PFSK-1 (cell line): Measurements from ENCODE around the gene USP24.

ENCODE experiments used
- FOXP2 ChIP-seq: optimal IDR thresholded peaks from 2 replicates; pipeline ENCODE3; 2011; ENCODE audit warnings: borderline replicate concordance, control low read depth, inconsistent platforms; ENCODE audit not compliant: insufficient read depth; ENCODE audit errors: extremely low read length, extremely low read depth
- POLR2AphosphoS5 ChIP-seq: IDR thresholded peaks from 2 replicates; pipeline ENCODE4 v1.6.1; 2012; ENCODE audit warnings: low read depth, mild to moderate bottlenecking, control low read depth, low read length, moderate library complexity
- SIN3A ChIP-seq: IDR thresholded peaks from 2 replicates; pipeline ENCODE4 v1.6.1; 2012; ENCODE audit warnings: mild to moderate bottlenecking, low read length, moderate library complexity, borderline replicate concordance; ENCODE audit not compliant: insufficient read depth
- TAF1 ChIP-seq: IDR thresholded peaks from 2 replicates; pipeline ENCODE4 v1.6.1; 2012; ENCODE audit warnings: low read length, control low read depth, borderline replicate concordance; ENCODE audit not compliant: insufficient read depth
- TF ChIP-seq, protein P1 (sequence below), 2 experiments: IDR thresholded peaks; 2 replicates each; pipeline versions ENCODE4 v1.6.1 to v1.8.0; 2011 to 2012; ENCODE audit warnings: low read depth in 2 of 2, low read length in 2 of 2, control low read depth in 1 of 2, inconsistent platforms in 1 of 2, mild to moderate bottlenecking in 1 of 2, moderate library complexity in 1 of 2; ENCODE audit not compliant: insufficient read depth in 1 of 2

Gene USP24

DNA sequence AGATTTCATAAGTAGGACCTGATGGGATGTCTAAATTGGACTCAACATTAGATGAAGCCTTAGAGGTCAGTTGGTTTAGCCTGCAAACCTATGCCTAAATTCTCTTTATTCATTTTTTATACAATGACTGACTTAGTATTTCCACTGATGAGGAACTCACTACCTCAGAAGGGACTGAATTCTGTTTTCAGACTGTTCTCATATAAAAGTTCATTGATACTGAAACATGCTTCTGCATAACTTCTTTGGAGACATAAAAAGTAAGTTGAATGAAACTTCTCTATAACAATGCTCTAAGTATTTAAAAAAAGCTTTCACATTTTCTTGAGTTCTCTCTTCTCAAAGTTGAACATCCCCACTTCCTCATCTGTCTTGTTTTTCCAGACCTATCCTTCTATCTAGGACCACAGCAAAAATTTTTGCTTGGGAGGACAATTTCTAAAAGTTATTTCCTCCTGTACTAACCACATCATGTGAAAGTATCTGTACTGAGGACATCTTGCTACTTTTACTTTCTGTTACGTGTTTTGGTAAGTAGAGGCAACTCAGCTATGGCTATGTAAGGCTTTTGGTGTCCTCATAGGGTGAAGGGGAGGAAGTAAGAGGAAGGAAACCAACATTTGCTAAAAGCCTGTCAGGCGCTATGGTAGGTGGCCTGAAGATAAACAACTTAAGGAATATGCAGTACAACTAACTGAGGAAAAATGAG lies 64.1 kb downstream of the USP24 start:
- TF ChIP-seq FOXP2: no peak
- TF ChIP-seq, protein P1, sequence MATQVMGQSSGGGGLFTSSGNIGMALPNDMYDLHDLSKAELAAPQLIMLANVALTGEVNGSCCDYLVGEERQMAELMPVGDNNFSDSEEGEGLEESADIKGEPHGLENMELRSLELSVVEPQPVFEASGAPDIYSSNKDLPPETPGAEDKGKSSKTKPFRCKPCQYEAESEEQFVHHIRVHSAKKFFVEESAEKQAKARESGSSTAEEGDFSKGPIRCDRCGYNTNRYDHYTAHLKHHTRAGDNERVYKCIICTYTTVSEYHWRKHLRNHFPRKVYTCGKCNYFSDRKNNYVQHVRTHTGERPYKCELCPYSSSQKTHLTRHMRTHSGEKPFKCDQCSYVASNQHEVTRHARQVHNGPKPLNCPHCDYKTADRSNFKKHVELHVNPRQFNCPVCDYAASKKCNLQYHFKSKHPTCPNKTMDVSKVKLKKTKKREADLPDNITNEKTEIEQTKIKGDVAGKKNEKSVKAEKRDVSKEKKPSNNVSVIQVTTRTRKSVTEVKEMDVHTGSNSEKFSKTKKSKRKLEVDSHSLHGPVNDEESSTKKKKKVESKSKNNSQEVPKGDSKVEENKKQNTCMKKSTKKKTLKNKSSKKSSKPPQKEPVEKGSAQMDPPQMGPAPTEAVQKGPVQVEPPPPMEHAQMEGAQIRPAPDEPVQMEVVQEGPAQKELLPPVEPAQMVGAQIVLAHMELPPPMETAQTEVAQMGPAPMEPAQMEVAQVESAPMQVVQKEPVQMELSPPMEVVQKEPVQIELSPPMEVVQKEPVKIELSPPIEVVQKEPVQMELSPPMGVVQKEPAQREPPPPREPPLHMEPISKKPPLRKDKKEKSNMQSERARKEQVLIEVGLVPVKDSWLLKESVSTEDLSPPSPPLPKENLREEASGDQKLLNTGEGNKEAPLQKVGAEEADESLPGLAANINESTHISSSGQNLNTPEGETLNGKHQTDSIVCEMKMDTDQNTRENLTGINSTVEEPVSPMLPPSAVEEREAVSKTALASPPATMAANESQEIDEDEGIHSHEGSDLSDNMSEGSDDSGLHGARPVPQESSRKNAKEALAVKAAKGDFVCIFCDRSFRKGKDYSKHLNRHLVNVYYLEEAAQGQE (IDR thresholded peaks at IDR 0.05; ENCODE audit: insufficient read depth in 1 of 2, low read depth in 2 of 2, low read length in 2 of 2): no peak

DNA sequence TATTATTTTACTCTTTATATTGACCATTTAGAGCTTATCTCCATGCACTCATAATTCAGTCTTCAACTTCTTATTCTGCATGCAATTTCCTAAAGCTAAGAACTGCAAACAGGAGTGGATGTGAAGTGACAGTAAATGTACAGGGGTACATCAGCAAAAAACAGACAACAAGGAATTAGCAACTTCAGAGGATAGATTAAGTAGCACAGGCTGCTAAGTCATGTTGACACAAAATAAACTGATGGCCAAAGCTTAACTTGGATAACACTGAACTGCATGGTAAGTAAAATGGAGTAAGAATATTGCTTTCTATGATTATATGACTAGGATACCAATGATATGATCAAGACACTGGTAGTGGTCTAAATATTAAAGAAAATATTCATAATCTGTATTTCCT lies 66.5 kb downstream of the USP24 start:
- no peak for TF ChIP-seq TAF1
- no peak for TF ChIP-seq SIN3A
- no peak for TF ChIP-seq FOXP2
- TF ChIP-seq POLR2AphosphoS5: no peak
- TF ChIP-seq, protein P1 (IDR thresholded peaks at IDR 0.05; ENCODE audit: insufficient read depth in 1 of 2, low read depth in 2 of 2, low read length in 2 of 2): no peak

DNA sequence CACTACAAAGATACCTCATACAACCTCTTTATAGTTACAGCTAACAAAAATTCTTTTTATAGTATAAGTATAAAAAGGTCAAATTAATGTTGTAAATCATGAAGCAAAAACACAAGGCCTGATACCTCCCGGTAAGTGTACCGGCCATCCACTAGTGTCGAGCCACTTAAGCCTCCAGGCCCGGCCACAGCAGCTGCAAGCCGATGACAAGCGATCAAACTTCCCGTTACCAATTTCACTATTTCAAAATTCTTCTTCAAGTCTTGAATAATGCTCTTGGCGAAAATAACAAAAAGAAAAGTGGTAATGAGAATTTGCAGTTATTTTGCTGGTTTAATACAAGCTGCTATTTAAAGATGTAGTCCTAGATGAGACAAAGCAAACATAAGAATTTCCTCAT lies 67.6 kb downstream of the USP24 start:
- no peak for TF ChIP-seq TAF1
- TF ChIP-seq FOXP2: no peak

DNA sequence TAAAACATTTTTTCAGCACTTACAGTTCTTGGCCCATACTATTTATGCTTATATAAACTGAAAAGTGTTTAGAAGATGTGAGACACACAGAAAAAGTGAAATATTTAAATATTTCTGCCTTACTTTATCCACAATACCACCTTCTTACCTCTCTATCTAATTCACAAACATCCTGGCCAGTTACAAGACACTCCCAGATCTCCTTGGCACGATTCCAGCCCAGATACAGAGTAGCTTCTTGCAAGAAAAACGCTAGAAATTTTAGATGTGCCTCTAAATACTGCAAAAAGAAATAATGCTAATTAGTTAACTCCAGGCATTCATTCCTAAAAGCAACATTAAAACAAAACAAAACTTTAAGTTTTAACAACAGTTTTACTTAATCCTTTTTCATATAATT lies 68.4 kb downstream of the USP24 start:
- TF ChIP-seq POLR2AphosphoS5: no peak
- TF ChIP-seq, protein P1 (IDR thresholded peaks at IDR 0.05; ENCODE audit: insufficient read depth in 1 of 2, low read depth in 2 of 2, low read length in 2 of 2): no peak
- no peak for TF ChIP-seq SIN3A
- no peak for TF ChIP-seq FOXP2
- no peak for TF ChIP-seq TAF1

DNA sequence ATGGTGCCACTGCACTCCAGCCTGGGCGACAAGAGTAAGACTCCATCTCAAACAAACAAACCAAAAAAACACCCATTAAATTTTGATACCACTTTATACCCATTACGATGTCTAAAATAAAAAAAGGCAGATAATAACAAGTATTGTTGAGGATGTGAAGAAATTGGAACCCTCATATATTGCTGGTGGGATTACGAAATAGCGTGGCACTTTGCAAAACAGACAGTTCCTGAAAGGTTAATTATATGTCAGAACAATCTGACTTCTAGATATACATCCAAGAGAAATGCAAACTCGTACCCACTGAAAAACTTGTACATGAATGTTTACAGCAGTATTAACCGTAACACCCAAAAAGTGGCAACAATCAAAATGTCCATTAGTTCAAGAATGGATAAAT lies 70.3 kb downstream of the USP24 start:
- TF ChIP-seq SIN3A: no peak
- TF ChIP-seq POLR2AphosphoS5: no peak
- TF ChIP-seq, protein P1 (IDR thresholded peaks at IDR 0.05; ENCODE audit: insufficient read depth in 1 of 2, low read depth in 2 of 2, low read length in 2 of 2): no peak
- TF ChIP-seq FOXP2: no peak
- no peak for TF ChIP-seq TAF1
